GM12878 (cell line): Measurements from ENCODE around the gene ELP1. TPM values are rescaled to one million over a fixed set of nuclear protein-coding genes. Genes with fewer than 3 reads are reported as not detected.

ENCODE experiments used
- ATAC-seq: fragments of 200-7000 bp; cut with Tn5 transposase; 3 replicates; pipeline ENCODE4 v1.9.1; 2020; ENCODE audit warnings: mild to moderate bottlenecking, moderate library complexity
- BruUV-seq: library from RNA; stranded (reverse); fragments of 400-500 nt; replicated peaks from 2 replicates; lab custom pipeline; 2021; lab: Mats Ljungman, UMichigan
- CTCF ChIA-PET: fragments of 300-600 bp; sonication (Branson Sonifier 250); formaldehyde crosslinking; extraction: SDS; loops from one replicate; lab custom pipeline; 2021; ENCODE audit warnings: inconsistent platforms; lab: Yijun Ruan, JAX
- POLR2A ChIA-PET: fragments of 350-600 bp; formaldehyde crosslinking; extraction: SDS; loops from one replicate; lab custom pipeline; 2021; ENCODE audit warnings: inconsistent platforms; lab: Charles Lee
- RAD21 ChIA-PET: fragments of 300-600 bp; sonication (Branson Sonifier 250); formaldehyde crosslinking; loops from one replicate; lab custom pipeline; 2023; ENCODE audit warnings: antibody characterized with exemption; ENCODE audit not compliant: unreplicated experiment; lab: Charles Lee
- SMC1A ChIA-PET: fragments of 300-600 bp; sonication (Branson Sonifier 250); formaldehyde crosslinking; loops from one replicate; lab custom pipeline; 2023; ENCODE audit not compliant: unreplicated experiment, uncharacterized antibody; lab: Charles Lee
- DNase-seq: peaks from one replicate; pipeline ENCODE4 v3.0.0-alpha.2; 2011; ENCODE audit warnings: low read depth, low spot score
- FAIRE-seq: peaks from 3 replicates; lab custom pipeline; 2011; peaks lifted over from hg19 to GRCh38; lab: Jason Lieb, UNC
- H2AFZ ChIP-seq: 2 replicates; pipeline ENCODE4 v1.6.0; 2011; ENCODE audit warnings: low read depth, low read length, control low read depth; ENCODE audit not compliant: control insufficient read depth
- H3K27ac ChIP-seq: 2 replicates; pipeline ENCODE4 v1.5.1; 2011; ENCODE audit warnings: control low read depth; ENCODE audit not compliant: control insufficient read depth, insufficient read depth
- H3K27me3 ChIP-seq, 2 experiments: replicated peaks in 1 of 2; 2 replicates each; pipeline versions ENCODE4 v1.6.0 to v1.6.1; 2011; ENCODE audit warnings: low read length in 1 of 2; ENCODE audit not compliant: control insufficient read depth in 2 of 2, insufficient read depth in 2 of 2
- H3K36me3 ChIP-seq, 2 experiments: 2 replicates each; pipeline ENCODE4 v1.5.1; 2011; ENCODE audit warnings: low read length in 1 of 2; ENCODE audit not compliant: control insufficient read depth in 2 of 2, insufficient read depth in 2 of 2
- H3K4me1 ChIP-seq: 2 replicates; pipeline ENCODE4 v1.6.1; 2011; ENCODE audit warnings: mild to moderate bottlenecking, low read length, moderate library complexity, mixed read lengths; ENCODE audit not compliant: control insufficient read depth, insufficient read depth
- H3K4me2 ChIP-seq: 2 replicates; pipeline ENCODE4 v1.6.0; 2011; ENCODE audit warnings: control low read depth; ENCODE audit not compliant: control insufficient read depth, insufficient read depth
- H3K4me3 ChIP-seq: fragments of 200-600 bp; sonication (generic); 2 replicates; pipeline ENCODE4 v1.5.1; 2016
- H3K79me2 ChIP-seq: 2 replicates; pipeline ENCODE4 v1.6.0; 2011; ENCODE audit warnings: low read length; ENCODE audit not compliant: control insufficient read depth, insufficient read depth
- H3K9ac ChIP-seq: 2 replicates; pipeline ENCODE4 v1.8.0; 2011; ENCODE audit warnings: low read length, control low read depth, mixed read lengths; ENCODE audit not compliant: control insufficient read depth, insufficient read depth
- H3K9me3 ChIP-seq: replicated peaks from 3 replicates; pipeline ENCODE4 v1.5.1; 2011; ENCODE audit warnings: mild to moderate bottlenecking, low read length; ENCODE audit not compliant: control insufficient read depth, insufficient read depth
- H4K20me1 ChIP-seq: 2 replicates; pipeline ENCODE4 v1.6.0; 2011; ENCODE audit not compliant: control insufficient read depth, insufficient read depth
- CHD2 ChIP-seq: IDR thresholded peaks from 2 replicates; pipeline ENCODE4 v1.6.1; 2011; ENCODE audit warnings: low read depth, low read length, improper control_type of control experiment, borderline replicate concordance
- CTCF ChIP-seq, 3 experiments: IDR thresholded peaks in 2 of 3; conservative IDR thresholded peaks in 1 of 3; 2 replicates each; pipeline ENCODE4 v1.5.1; 2011; ENCODE audit warnings: low read depth in 3 of 3, low read length in 3 of 3, mild to moderate bottlenecking in 3 of 3, control low read depth in 2 of 3, moderate library complexity in 2 of 3, inconsistent platforms in 1 of 3, mixed read lengths in 1 of 3; ENCODE audit not compliant: control insufficient read depth in 2 of 3, insufficient read depth in 1 of 3; ENCODE audit errors: extremely low read depth in 1 of 3
- JUNB ChIP-seq: IDR thresholded peaks from 2 replicates; pipeline ENCODE4 v1.6.1; 2016; ENCODE audit warnings: antibody characterized with exemption, mild to moderate bottlenecking
- NBN ChIP-seq: fragments of 450-650 bp; IDR thresholded peaks from 2 replicates; pipeline ENCODE4 v1.6.1; 2016
- NFIC ChIP-seq: IDR thresholded peaks from 2 replicates; pipeline ENCODE4 v1.6.1; 2012; ENCODE audit warnings: low read depth, mild to moderate bottlenecking, inconsistent platforms, low read length, moderate library complexity
- RB1 ChIP-seq: fragments of 450-650 bp; formaldehyde crosslinking; IDR thresholded peaks from 2 replicates; pipeline ENCODE4 v1.6.1; 2017; ENCODE audit warnings: mild to moderate bottlenecking, borderline replicate concordance
- ZNF384 ChIP-seq: IDR thresholded peaks from 2 replicates; pipeline ENCODE4 v1.6.1; 2012; ENCODE audit warnings: low read depth, mild to moderate bottlenecking, low read length, improper control_type of control experiment, borderline replicate concordance
- WGBS: methylation state at CpG from one replicate; pipeline ENCODE4 v1.1.6; 2016; ENCODE audit warnings: low lambda C conversion rate; ENCODE audit not compliant: insufficient replicate concordance, insufficient coverage; ENCODE audit errors: missing lambda C conversion rate; 5-methylcytosine and 5-hydroxymethylcytosine counted together
- in situ Hi-C: fragments of 300-500 bp; cut with MboI; formaldehyde crosslinking; loops from 9 replicates; pipeline ENCODE4 v1.14.3; 2018; ENCODE audit warnings: mixed read lengths
- intact Hi-C: fragments of 100-400 bp; cut with micrococcal nuclease; formaldehyde crosslinking; loops from one replicate; pipeline ENCODE4 v1.14.2; 2022; ENCODE audit not compliant: unreplicated experiment
- polyA plus RNA-seq, 11 experiments: library from polyadenylated mRNA; depleted of rRNA in 4 of 11; unstranded in 6 of 11; stranded (reverse) in 5 of 11; fragments of >200 nt; fragmentation: Nextera tagmentation in 4 of 11; fragmentation: Illumina TruSeq in 1 of 11; extraction: Ambion mirVana in 4 of 11; extraction: Trizol in 1 of 11; gene quantifications; 1 replicate in 1 of 11; 2 replicates in 10 of 11; pipeline versions ENCODE4 v1.2.1 to v1.2.3, GENCODE V29; 2011 to 2016; ENCODE audit warnings: inconsistent platforms in 2 of 11, missing spikeins in 2 of 11, low read depth in 1 of 11
- total RNA-seq, 4 experiments: library from RNA; depleted of rRNA in 3 of 4; stranded (reverse); fragments of >200 nt in 3 of 4; fragmentation: Illumina TruSeq in 1 of 4; extraction: Trizol in 1 of 4; gene quantifications; 2 replicates each; pipeline versions ENCODE4 v1.2.1 to v1.2.3, GENCODE V29; 2013 to 2021
- TF ChIP-seq, protein P1 (sequence below): fragments of 450-650 bp; IDR thresholded peaks from 2 replicates; pipeline ENCODE4 v1.6.1; 2016; ENCODE audit warnings: mild to moderate bottlenecking

The ELP1 gene
- total and polyA plus RNA-seq, 10 of the 15 experiments (the other 5 are each of a cell fraction or from before 2014, with no cell fraction given): 9.7 to 29.9 (median 26.0) TPM

DNA sequence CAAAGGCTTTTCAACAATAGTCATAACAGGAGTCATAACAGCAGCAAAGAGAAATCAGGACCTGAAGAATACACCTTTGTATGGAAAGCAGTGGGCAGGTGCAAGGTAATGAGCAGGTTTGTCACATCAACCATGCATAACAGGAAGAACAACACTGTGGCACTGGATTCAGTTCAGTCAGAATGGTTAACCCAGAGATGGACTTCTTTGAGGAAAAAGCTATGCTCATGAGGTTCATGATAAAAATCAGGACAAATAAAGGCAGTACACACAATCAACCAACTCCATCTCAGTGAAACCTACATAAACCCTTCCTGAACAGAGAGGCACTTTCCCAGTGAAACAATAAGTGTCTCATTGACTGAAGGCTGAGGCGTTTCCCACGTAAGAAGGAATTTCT lies 27.2 kb upstream of the ELP1 start (continued):
- TF ChIP-seq ZNF384: no peak
- TF ChIP-seq, protein P1, sequence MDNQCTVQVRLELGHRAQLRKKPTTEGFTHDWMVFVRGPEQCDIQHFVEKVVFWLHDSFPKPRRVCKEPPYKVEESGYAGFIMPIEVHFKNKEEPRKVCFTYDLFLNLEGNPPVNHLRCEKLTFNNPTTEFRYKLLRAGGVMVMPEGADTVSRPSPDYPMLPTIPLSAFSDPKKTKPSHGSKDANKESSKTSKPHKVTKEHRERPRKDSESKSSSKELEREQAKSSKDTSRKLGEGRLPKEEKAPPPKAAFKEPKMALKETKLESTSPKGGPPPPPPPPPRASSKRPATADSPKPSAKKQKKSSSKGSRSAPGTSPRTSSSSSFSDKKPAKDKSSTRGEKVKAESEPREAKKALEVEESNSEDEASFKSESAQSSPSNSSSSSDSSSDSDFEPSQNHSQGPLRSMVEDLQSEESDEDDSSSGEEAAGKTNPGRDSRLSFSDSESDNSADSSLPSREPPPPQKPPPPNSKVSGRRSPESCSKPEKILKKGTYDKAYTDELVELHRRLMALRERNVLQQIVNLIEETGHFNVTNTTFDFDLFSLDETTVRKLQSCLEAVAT: no peak

GRCh38 chr9:108960331-108960730 lies 26.4 kb upstream of the ELP1 start:
- SMC1A ChIA-PET: interaction anchor here (1.2 kb wide), 1 partner anchor 10 kb away, joined by 4 read pairs; no protein-coding TSS in a partner anchor
- in situ Hi-C loops: no loop called here
- no peak for FAIRE-seq

More at GRCh38 chr9:108960331-108960730, 26.4 kb upstream of the ELP1 start:
- Histone ChIP-seq H2AFZ (no peak overlapping the region), H3K4me1 (no peaks in the 10 kb centered on the region), H3K4me3 (no peak overlapping the region), H3K27ac (no peak overlapping the region), H3K9ac (no peak overlapping the region), H3K9me3 (no peaks in the 10 kb centered on the region), H3K36me3 (no peaks in the 10 kb centered on the region), H4K20me1 (no peaks in the 10 kb centered on the region), H3K4me2 (no peak overlapping the region), H3K79me2 (no peaks in the 10 kb centered on the region), H3K27me3 (no peaks in the 10 kb centered on the region)
- RAD21 ChIA-PET: no interaction called here
- no peak for TF ChIP-seq RB1
- no peak for TF ChIP-seq NBN
- TF ChIP-seq CHD2: no peak
- TF ChIP-seq CTCF (IDR thresholded peaks at IDR 0.05 in 2 of 3, conservative IDR thresholded peaks at IDR 0.05 in 1 of 3; ENCODE audit: control insufficient read depth in 2 of 3, extremely low read depth in 1 of 3, insufficient read depth in 1 of 3, low read depth in 3 of 3, low read length in 3 of 3): no peak
- TF ChIP-seq NFIC: no peak
- no peak for TF ChIP-seq JUNB
- DNase-seq (no peak), ATAC-seq (no peak)
- POLR2A ChIA-PET: no interaction called here
- no TSS peak for BruUV-seq
- WGBS: 67% methylated on average over 6 of the region's 6 CpGs
- intact Hi-C loops: no loop called here
- CTCF ChIA-PET: interaction anchor here (0.7 kb wide), 1 partner anchor 1616 kb away, joined by 3 read pairs; no protein-coding TSS in a partner anchor
